Lung (tissue), 12 donors: ENCODE measurements around the gene GUCY1B1. TPM values are rescaled to one million over a fixed set of nuclear protein-coding genes. Genes with fewer than 3 reads are reported as not detected.
A peak's percentile ranks its signal among the peaks of the same experiment; 100 is the strongest.

Source experiments
- ATAC-seq: fragments of 200-7000 bp; cut with Tn5 transposase; one replicate; pipeline ENCODE4 v1.9.1; 2020; ENCODE audit warnings: moderate number of reproducible peaks; ENCODE audit not compliant: insufficient read depth, low FRiP score
- DNase-seq, 3 donors: peaks; one replicate each; pipeline ENCODE4 v3.0.0-alpha.2; 2013 to 2017
- H3K27ac ChIP-seq, 2 donors: one replicate each; pipeline ENCODE4 v1.5.1; 2013; ENCODE audit warnings: mild to moderate bottlenecking in 2 of 2, moderate library complexity in 2 of 2, control low read depth in 1 of 2, inconsistent platforms in 1 of 2, low read depth in 1 of 2, low read length in 1 of 2
- H3K27me3 ChIP-seq, 3 donors: one replicate each; pipeline ENCODE4 v1.5.1; 2013; ENCODE audit warnings: low read length in 2 of 3; ENCODE audit not compliant: control insufficient read depth in 3 of 3, insufficient read depth in 3 of 3
- H3K36me3 ChIP-seq, 4 donors: one replicate each; pipeline ENCODE4 v1.5.1; 2013; ENCODE audit warnings: low read length in 4 of 4, mild to moderate bottlenecking in 1 of 4, moderate library complexity in 1 of 4; ENCODE audit not compliant: control insufficient read depth in 4 of 4, insufficient read depth in 4 of 4
- H3K4me1 ChIP-seq, 5 donors: one replicate each; pipeline ENCODE4 v1.5.1; 2013; ENCODE audit warnings: low read length in 5 of 5, mild to moderate bottlenecking in 2 of 5, moderate library complexity in 1 of 5; ENCODE audit not compliant: control insufficient read depth in 5 of 5, insufficient read depth in 5 of 5
- H3K4me3 ChIP-seq: one replicate; pipeline ENCODE4 v1.5.1; 2013; ENCODE audit warnings: mild to moderate bottlenecking, control low read depth, moderate library complexity
- H3K9ac ChIP-seq, 2 donors: one replicate each; pipeline ENCODE4 v1.5.1; 2013; ENCODE audit warnings: low read length in 2 of 2, control low read depth in 1 of 2; ENCODE audit not compliant: insufficient read depth in 1 of 2
- H3K9me3 ChIP-seq, 4 donors: one replicate each; pipeline ENCODE4 v1.5.1; 2013; ENCODE audit warnings: low read length in 3 of 4, mild to moderate bottlenecking in 1 of 4, moderate library complexity in 1 of 4; ENCODE audit not compliant: control insufficient read depth in 4 of 4, insufficient read depth in 3 of 4
- WGBS, 2 donors: extraction: QIAGEN DNeasy Blood & Tissue Kit; methylation state at CpG; one replicate each; pipeline ENCODE4 v1.1.7; 2013; 5-methylcytosine and 5-hydroxymethylcytosine counted together
- polyA plus RNA-seq, 2 donors: library from polyadenylated mRNA; stranded (reverse); fragments of 200-250 nt; gene quantifications; one replicate each; pipeline ENCODE4 v1.2.1, GENCODE V29; 2013
- total RNA-seq, 2 donors: library from RNA; depleted of rRNA in 1 of 2; stranded (reverse); fragments of >200 nt in 1 of 2; gene quantifications; one replicate each; pipeline ENCODE4 v1.2.1, GENCODE V29; 2014 to 2021
- TF ChIP-seq, protein P1 (sequence below): IDR thresholded peaks from 2 replicates; pipeline ENCODE4 v1.5.1; 2012; ENCODE audit warnings: mild to moderate bottlenecking; ENCODE audit errors: control extremely low read depth, extremely low read depth
- donor health status: control.
- donor health status: control.
- donor health status: Bipolar disorder and iron deficiency.
- donor health status: healthy.
- donor health status: DM: yes; HTN: yes; CAD: no.

Gene GUCY1B1
- total and polyA plus RNA-seq, 4 donors, result 9.4 to 36.9 (median 13.4) TPM

DNA sequence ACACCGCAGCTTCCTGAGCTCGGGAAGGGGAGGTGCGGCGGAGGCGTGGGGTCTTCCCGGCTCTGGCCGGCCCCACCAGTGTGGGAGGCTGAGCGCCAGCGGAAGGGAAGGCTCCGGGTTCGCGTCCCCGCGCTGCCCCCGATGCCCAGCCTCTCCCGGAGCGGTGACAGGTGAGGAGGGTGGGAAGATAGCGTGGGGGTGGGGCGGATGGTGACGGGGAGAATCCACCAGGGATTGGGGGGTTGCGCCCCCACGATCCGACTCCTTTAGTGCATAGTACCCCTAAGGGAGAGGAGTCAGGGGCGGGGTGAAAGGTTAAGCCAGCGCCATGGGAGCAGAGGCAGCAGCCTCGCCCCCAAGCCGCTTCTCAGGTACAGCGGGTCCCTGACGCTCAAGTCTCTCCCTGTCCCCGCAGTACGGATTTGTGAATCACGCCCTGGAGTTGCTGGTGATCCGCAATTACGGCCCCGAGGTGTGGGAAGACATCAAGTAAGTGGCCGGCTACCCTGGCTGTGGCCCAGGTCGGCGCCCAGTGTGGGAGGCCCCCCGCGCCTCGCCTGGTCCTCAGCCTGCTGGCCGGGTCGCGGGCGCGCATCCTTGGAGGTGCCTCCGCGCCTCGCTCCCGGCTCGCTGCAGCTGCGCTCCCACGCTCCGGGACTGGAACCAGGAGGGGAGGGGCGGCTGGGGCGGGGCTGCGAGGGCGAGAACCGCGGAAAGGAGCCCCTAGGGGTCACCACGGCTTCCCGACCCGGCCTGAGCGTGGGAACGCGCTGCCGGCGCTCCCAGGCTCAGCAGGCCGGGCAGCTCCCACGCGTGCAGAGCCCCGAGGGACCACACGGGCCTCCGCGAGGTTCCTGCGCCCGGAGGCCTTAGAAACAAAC lies 791 bp downstream of the GUCY1B1 start:
- H3K9me3 ChIP-seq, result no peaks in the 10 kb centered on the region
- peak overlapping the region; percentile 50 to 74 for H3K9ac ChIP-seq
- H3K4me1 ChIP-seq, result peaks cover 0 to 26% (median 5%) of the 10 kb centered on the region in 5 donors
- ATAC-seq, result peak; percentile 44
- H3K4me3 ChIP-seq, result peak overlapping the region; percentile 68
- TF ChIP-seq, protein P1, sequence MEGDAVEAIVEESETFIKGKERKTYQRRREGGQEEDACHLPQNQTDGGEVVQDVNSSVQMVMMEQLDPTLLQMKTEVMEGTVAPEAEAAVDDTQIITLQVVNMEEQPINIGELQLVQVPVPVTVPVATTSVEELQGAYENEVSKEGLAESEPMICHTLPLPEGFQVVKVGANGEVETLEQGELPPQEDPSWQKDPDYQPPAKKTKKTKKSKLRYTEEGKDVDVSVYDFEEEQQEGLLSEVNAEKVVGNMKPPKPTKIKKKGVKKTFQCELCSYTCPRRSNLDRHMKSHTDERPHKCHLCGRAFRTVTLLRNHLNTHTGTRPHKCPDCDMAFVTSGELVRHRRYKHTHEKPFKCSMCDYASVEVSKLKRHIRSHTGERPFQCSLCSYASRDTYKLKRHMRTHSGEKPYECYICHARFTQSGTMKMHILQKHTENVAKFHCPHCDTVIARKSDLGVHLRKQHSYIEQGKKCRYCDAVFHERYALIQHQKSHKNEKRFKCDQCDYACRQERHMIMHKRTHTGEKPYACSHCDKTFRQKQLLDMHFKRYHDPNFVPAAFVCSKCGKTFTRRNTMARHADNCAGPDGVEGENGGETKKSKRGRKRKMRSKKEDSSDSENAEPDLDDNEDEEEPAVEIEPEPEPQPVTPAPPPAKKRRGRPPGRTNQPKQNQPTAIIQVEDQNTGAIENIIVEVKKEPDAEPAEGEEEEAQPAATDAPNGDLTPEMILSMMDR, result no peak
- DNase-seq, result peak; percentile 67 to 77 (median 72)
- H3K27ac ChIP-seq, result peak overlapping the region; percentile 86 to 94
- H3K36me3 ChIP-seq, result no peaks in the 10 kb centered on the region
- WGBS, 2 donors, result 1 to 2% methylated on average over 62 to 77 of the region's 77 CpGs
- H3K27me3 ChIP-seq, result no peaks in the 10 kb centered on the region

DNA sequence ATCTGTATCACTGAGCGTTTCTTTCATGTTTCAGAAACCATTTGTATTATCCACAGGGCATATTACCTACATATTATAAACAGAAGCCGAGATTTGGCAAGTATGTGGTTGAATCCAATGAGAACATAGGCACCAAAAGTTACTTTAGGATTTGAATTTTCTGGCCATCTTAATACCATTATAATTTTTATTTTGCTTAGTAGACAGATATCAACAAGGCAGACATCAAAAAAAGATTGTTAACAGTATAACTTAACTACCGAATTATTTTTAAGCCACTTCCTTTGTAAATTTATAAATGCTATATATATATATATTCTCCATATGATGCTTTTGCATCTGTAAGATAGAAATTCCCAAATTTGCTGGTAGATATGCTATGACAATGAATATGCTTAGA lies 2.2 kb downstream of the GUCY1B1 start:
- Histone ChIP-seq H3K4me1 (peaks cover 0 to 27% (median 5%) of the 10 kb centered on the region in 5 donors), H3K36me3 (peaks cover 0 to 2% (median 0%) of the 10 kb centered on the region in 4 donors), H3K27me3 (no peaks in the 10 kb centered on the region), H3K27ac (no peak overlapping the region), H3K4me3 (no peak overlapping the region), H3K9ac (peak overlapping the region in 1 of 2 donors; percentile 43), H3K9me3 (no peaks in the 10 kb centered on the region)
- WGBS, 2 donors, result 91 to 92% methylated on average over 3 of the region's 3 CpGs
- ATAC-seq, result no peak
- no peak for DNase-seq
- TF ChIP-seq, protein P1, result no peak

DNA sequence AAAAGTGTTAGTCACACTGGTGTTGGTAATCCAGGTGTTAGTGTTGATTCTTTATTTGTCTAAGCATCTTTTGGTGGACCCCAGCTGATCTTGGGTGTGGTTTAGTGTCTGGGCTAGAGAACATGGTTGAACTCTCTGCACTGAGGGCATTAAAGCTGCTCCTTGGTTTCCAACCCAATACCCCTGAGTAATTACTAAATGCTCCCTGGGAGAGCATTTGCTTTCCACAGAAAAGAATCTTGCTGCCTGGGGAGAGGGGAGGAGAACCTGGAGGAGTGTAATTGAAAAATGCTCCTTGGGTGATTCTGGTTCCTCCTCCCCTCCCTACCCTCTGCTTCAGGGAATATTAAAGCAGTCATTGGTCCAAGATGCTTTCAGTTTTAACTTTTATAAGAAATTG lies 3.1 kb downstream of the GUCY1B1 start:
- no peak overlapping the region for H3K27ac ChIP-seq
- DNase-seq (peak in 1 of 3 donors; percentile 31), ATAC-seq (no peak)
- no peak overlapping the region for H3K4me3 ChIP-seq
- no peaks in the 10 kb centered on the region for H3K27me3 ChIP-seq
- no peak overlapping the region for H3K9ac ChIP-seq
- TF ChIP-seq, protein P1, result no peak
- peaks cover 0 to 34% (median 5%) of the 10 kb centered on the region in 5 donors for H3K4me1 ChIP-seq
- no peaks in the 10 kb centered on the region for H3K9me3 ChIP-seq
- peaks cover 0 to 2% (median 0%) of the 10 kb centered on the region in 4 donors for H3K36me3 ChIP-seq
